ENCODE results near the gene AP5B1. TPM values are rescaled to one million over a fixed set of nuclear protein-coding genes. Genes with fewer than 3 reads are reported as not detected.

The AP5B1 gene, protein sequence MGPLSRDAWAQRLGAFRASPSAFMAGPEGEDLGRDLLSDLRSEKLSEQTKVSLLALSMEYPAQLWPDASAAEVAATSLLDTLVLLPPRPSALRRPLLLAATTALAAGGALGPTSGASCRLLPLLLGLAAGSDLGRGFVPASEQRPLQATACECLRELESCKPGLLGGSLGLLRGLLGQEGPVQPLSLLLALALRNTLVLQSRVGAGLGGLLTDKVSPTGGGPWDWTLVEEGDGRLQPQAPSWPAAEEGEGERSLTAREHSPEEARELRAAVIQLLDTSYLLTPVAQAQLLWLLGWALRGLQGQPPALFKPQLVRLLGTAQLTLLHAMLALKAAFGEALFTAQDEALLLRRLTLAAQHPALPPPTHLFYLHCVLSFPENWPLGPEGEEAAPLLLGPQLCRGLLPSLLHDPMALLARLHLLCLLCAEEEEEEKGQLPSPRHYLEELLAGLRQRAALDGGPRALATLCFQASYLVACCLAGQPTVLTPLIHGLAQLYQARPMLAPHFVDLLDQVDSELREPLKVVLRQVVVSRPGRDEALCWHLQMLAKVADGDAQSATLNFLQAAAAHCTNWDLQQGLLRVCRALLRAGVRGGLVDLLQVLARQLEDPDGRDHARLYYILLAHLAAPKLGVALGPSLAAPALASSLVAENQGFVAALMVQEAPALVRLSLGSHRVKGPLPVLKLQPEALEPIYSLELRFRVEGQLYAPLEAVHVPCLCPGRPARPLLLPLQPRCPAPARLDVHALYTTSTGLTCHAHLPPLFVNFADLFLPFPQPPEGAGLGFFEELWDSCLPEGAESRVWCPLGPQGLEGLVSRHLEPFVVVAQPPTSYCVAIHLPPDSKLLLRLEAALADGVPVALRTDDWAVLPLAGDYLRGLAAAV
- 24.2 and 31.4 TPM in 2 replicates for total RNA-seq (2014; rRNA removed)
- Bru-seq, nascent RNA, result percentile 76 among the genes with signal in this experiment
- percentile 87 among the genes with signal in this experiment for BruChase-seq, experiment 1, labeled RNA remaining after a 6-hour chase
- BruChase-seq, experiment 2, labeled RNA remaining after a 2-hour chase, result percentile 93 among the genes with signal in this experiment
- long read RNA-seq, full-length matches to known transcripts, result 19 of 123 reads
- long read RNA-seq, partial matches to known transcripts, result 0 of 123 reads
- long read RNA-seq, other reads (novel, unspliced or antisense), result 104 of 123 reads

DNA sequence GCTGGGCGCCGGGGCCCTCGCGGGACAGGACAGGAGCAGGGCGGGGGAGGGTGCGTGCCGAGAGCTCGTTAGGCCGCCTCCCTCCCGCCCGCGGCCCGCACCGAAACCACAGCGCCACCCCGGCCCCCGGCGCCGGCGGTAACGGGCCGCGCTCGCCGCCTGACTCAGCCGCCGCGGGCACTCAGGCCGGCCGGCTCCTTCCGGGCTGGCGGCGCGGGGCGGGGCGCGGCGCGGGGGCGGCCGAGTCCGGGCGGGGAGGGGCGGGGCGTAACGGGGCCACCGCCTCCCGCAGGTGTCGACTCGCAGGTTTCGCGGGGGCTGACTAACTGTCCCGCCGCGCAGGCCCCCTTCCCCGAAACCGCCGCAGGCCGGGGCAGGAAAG, at the start of gene AP5B1:
TSS of gene AP5B1 (minus strand) at position 207 of the 382 bp plus-strand sequence. CDS start 385 bp downstream, outside the sequence.
- H4K20me1 ChIP-seq (ENCODE audit: low read length), result peaks cover 22% of the 10 kb centered on the region
- BruUV-seq (replicated peaks), result no TSS peak
- H3K9ac ChIP-seq (ENCODE audit: low read length), result peak within 1 kb of the TSS; percentile 74
- ChIA-PET POLR2A (ENCODE audit: unreplicated experiment) (interaction anchor here (0.6 kb wide), 2 partner anchors 58 to 118 kb away, joined by 3 to 5 read pairs; no protein-coding TSS in a partner anchor), CTCF (interaction anchor here (0.6 to 2.1 kb wide), 4 partner anchors 10 to 47 kb away, joined by 3 to 44 read pairs (median 11); no protein-coding TSS in a partner anchor)
- no peaks in the 10 kb centered on the region for H3K9me2 ChIP-seq (replicated peaks; ENCODE audit: low read length)
- ATAC-seq, result peak; percentile 63
- H3K27ac ChIP-seq (ENCODE audit: low read length), result peak within 1 kb of the TSS; percentile 44
- H3K79me2 ChIP-seq (ENCODE audit: low read length), result peaks cover 44% of the 10 kb centered on the region
- peaks cover 25% of the 10 kb centered on the region for H3K4me1 ChIP-seq (ENCODE audit: insufficient read depth, low read length)
- TF ChIP-seq, protein P1, sequence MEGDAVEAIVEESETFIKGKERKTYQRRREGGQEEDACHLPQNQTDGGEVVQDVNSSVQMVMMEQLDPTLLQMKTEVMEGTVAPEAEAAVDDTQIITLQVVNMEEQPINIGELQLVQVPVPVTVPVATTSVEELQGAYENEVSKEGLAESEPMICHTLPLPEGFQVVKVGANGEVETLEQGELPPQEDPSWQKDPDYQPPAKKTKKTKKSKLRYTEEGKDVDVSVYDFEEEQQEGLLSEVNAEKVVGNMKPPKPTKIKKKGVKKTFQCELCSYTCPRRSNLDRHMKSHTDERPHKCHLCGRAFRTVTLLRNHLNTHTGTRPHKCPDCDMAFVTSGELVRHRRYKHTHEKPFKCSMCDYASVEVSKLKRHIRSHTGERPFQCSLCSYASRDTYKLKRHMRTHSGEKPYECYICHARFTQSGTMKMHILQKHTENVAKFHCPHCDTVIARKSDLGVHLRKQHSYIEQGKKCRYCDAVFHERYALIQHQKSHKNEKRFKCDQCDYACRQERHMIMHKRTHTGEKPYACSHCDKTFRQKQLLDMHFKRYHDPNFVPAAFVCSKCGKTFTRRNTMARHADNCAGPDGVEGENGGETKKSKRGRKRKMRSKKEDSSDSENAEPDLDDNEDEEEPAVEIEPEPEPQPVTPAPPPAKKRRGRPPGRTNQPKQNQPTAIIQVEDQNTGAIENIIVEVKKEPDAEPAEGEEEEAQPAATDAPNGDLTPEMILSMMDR (conservative IDR thresholded peaks at IDR 0.05; ENCODE audit: low read depth, low read length), result no peak
- TF ChIP-seq EZH2phosphoT487 (IDR thresholded peaks at IDR 0.05; ENCODE audit: borderline replicate concordance, low read length) (no peak), EZH2 (IDR thresholded peaks at IDR 0.05; ENCODE audit: low read length, unreplicated experiment) (no peak)
- intact Hi-C loops (cut with micrococcal nuclease), result loop anchor here (1.0 kb wide), 1 partner anchor 38 kb away; no protein-coding TSS in a partner anchor
- H3K4me2 ChIP-seq (ENCODE audit: low read length), result peak within 1 kb of the TSS; percentile 96
- peak; percentile 85 for DNase-seq
- no peaks in the 10 kb centered on the region for H3F3A ChIP-seq (ENCODE audit: low read length, unreplicated experiment)
- peaks cover 19% of the 10 kb centered on the region; the same call in 1 of the 2 replicates for H3K36me3 ChIP-seq (ENCODE audit: low read depth, low read length)
- H3K9me3 ChIP-seq (ENCODE audit: low read length), result no peaks in the 10 kb centered on the region
- no peaks in the 10 kb centered on the region for H3K27me3 ChIP-seq (ENCODE audit: low read length)
- peak within 1 kb of the TSS; percentile 84 for H3K4me3 ChIP-seq (ENCODE audit: low read length)
- H2AFZ ChIP-seq (ENCODE audit: low read length), result peak within 1 kb of the TSS; percentile 72

DNA sequence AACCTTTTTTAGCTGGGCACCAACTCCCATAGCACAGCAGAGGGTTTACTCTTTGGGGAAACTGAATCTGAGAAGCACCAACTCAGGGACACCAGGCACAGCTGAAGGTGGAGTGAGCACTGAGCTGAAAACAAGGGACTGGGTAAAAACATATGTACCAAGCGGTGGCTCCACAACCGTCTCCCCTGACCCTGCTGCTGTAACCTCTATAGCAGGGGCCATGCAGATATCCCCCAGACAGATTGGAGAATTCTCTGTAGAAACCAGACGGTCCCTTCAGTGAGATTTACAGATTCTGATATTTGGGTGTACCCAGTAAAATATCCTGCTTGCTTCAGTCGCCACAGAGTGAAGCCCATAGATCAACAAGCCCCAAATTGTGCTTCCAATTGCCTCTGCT, 48.7 kb upstream of the AP5B1 start:
- ATAC-seq, result no peak
- Histone ChIP-seq H3K4me2 (ENCODE audit: low read length) (no peak overlapping the region), H2AFZ (ENCODE audit: low read length) (no peak overlapping the region), H3K79me2 (ENCODE audit: low read length) (no peaks in the 10 kb centered on the region), H3K27ac (ENCODE audit: low read length) (no peak overlapping the region), H3F3A (ENCODE audit: low read length, unreplicated experiment) (no peaks in the 10 kb centered on the region), H3K9me3 (ENCODE audit: low read length) (no peaks in the 10 kb centered on the region), H3K9ac (ENCODE audit: low read length) (no peak overlapping the region), H4K20me1 (ENCODE audit: low read length) (no peaks in the 10 kb centered on the region), H3K4me3 (ENCODE audit: low read length) (no peak overlapping the region), H3K27me3 (ENCODE audit: low read length) (peaks cover 18% of the 10 kb centered on the region; the same call in 1 of the 2 replicates), H3K36me3 (ENCODE audit: low read depth, low read length) (no peaks in the 10 kb centered on the region), H3K4me1 (ENCODE audit: insufficient read depth, low read length) (no peaks in the 10 kb centered on the region), H3K9me2 (replicated peaks; ENCODE audit: low read length) (no peaks in the 10 kb centered on the region)
- intact Hi-C loops (cut with micrococcal nuclease), result no loop called here
- ChIA-PET POLR2A (ENCODE audit: unreplicated experiment) (interaction anchor here (0.7 kb wide), 1 partner anchor 26 kb away, joined by 11 read pairs; no protein-coding TSS in a partner anchor), CTCF (interaction anchor here (0.7 kb wide), 1 partner anchor 17 kb away, joined by 4 read pairs; no protein-coding TSS in a partner anchor)
- TF ChIP-seq, protein P1 (conservative IDR thresholded peaks at IDR 0.05; ENCODE audit: low read depth, low read length), result no peak
- TF ChIP-seq EZH2phosphoT487 (IDR thresholded peaks at IDR 0.05; ENCODE audit: borderline replicate concordance, low read length) (no peak), EZH2 (IDR thresholded peaks at IDR 0.05; ENCODE audit: low read length, unreplicated experiment) (no peak)
- no TSS peak for BruUV-seq (replicated peaks)
- DNase-seq, result no peak
